Thymus (tissue), 11 donors: ENCODE data around the gene ZFAND3. TPM values are rescaled to one million over a fixed set of nuclear protein-coding genes. Genes with fewer than 3 reads are reported as not detected.

ENCODE experiments used
- DNase-seq, 9 donors: peaks; one replicate each; pipeline ENCODE4 v3.0.0-alpha.2; 2013; ENCODE audit warnings: low spot score in 9 of 9, low read depth in 6 of 9, missing footprints in 1 of 9
- H3K27ac ChIP-seq, 2 donors: one replicate each; pipeline ENCODE4 v1.5.1; 2013; ENCODE audit warnings: control low read depth in 1 of 2, low read depth in 1 of 2, low read length in 1 of 2, mild to moderate bottlenecking in 1 of 2, moderate library complexity in 1 of 2
- H3K27me3 ChIP-seq, 2 donors: one replicate each; pipeline ENCODE4 v1.5.1; 2013; ENCODE audit warnings: low read length in 1 of 2; ENCODE audit not compliant: control insufficient read depth in 2 of 2, insufficient read depth in 1 of 2
- H3K36me3 ChIP-seq, 2 donors: one replicate each; pipeline ENCODE4 v1.5.1; 2013; ENCODE audit warnings: low read length in 1 of 2, mild to moderate bottlenecking in 1 of 2, moderate library complexity in 1 of 2; ENCODE audit not compliant: control insufficient read depth in 2 of 2, insufficient read depth in 2 of 2
- H3K4me1 ChIP-seq, 2 donors: one replicate each; pipeline ENCODE4 v1.5.1; 2013; ENCODE audit warnings: low read length in 2 of 2; ENCODE audit not compliant: control insufficient read depth in 2 of 2, insufficient read depth in 2 of 2
- H3K4me3 ChIP-seq, 2 donors: one replicate each; pipeline ENCODE4 v1.5.1; 2013; ENCODE audit warnings: low read length in 2 of 2, control low read depth in 1 of 2, mild to moderate bottlenecking in 1 of 2
- H3K9me3 ChIP-seq, 2 donors: one replicate each; pipeline ENCODE4 v1.5.1; 2013; ENCODE audit warnings: low read length in 1 of 2, mild to moderate bottlenecking in 1 of 2; ENCODE audit not compliant: control insufficient read depth in 2 of 2, insufficient read depth in 1 of 2
- WGBS: extraction: QIAGEN DNeasy Blood & Tissue Kit; methylation state at CpG from one replicate; pipeline ENCODE4 v1.1.7; 2013; 5-methylcytosine and 5-hydroxymethylcytosine counted together
- polyA plus RNA-seq: library from polyadenylated mRNA; stranded (reverse); fragments of 200-250 nt; gene quantifications from one replicate; pipeline ENCODE4 v1.2.3, GENCODE V29; 2013
- total RNA-seq: library from RNA; stranded (reverse); fragments of 120-200 nt; gene quantifications from one replicate; pipeline ENCODE4 v1.2.4, GENCODE V29; 2013
- donor health status: healthy.

The ZFAND3 gene
- total and polyA plus RNA-seq, 2 donors: 8.5 to 25.7 TPM

DNA sequence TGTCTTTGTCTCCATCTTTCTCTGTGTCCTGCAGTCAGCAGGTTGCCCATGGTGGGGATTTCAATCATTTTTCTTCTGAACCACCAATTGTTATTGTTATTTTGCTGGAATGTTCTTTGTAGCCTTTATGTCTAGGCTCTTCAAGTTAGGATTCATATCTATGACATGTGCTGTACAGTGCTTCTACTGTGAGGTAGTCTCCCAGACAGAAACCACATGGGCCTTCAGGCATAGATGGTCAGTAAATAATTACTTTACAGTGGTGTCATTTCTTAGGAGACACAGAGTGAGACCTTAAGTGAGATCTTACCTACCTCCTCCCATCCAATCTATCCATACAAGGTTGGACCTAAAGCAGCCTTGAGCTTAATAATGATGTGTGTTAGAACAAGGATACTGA is 265.5 kb downstream of the ZFAND3 start:
- no peak for DNase-seq
- Histone ChIP-seq H3K4me3 (no peak overlapping the region), H3K36me3 (peaks cover 3 to 12% of the 10 kb centered on the region in 2 donors), H3K27me3 (no peaks in the 10 kb centered on the region), H3K27ac (no peak overlapping the region), H3K4me1 (no peaks in the 10 kb centered on the region), H3K9me3 (no peaks in the 10 kb centered on the region)

GRCh38 chr6:38086346-38086745 is 266.8 kb downstream of the ZFAND3 start:
- Histone ChIP-seq H3K27me3 (no peaks in the 10 kb centered on the region), H3K9me3 (no peaks in the 10 kb centered on the region), H3K4me1 (no peaks in the 10 kb centered on the region), H3K4me3 (no peak overlapping the region), H3K36me3 (peaks cover 3 to 12% of the 10 kb centered on the region in 2 donors), H3K27ac (no peak overlapping the region)
- DNase-seq: no peak
- 97% methylated on average over 2 of the region's 2 CpGs for WGBS

- Histone ChIP-seq H3K27ac (no peak overlapping the region), H3K9me3 (no peaks in the 10 kb centered on the region), H3K4me1 (no peaks in the 10 kb centered on the region), H3K36me3 (peaks cover 3 to 7% of the 10 kb centered on the region in 2 donors), H3K4me3 (no peak overlapping the region), H3K27me3 (no peaks in the 10 kb centered on the region)
- 98% methylated on average over 2 of the region's 2 CpGs for WGBS
- DNase-seq: no peak
Measured at GRCh38 chr6:38088010-38088409, 268.5 kb downstream of the ZFAND3 start.

- Histone ChIP-seq H3K36me3 (peaks cover 0 to 3% of the 10 kb centered on the region in 2 donors), H3K27me3 (no peaks in the 10 kb centered on the region), H3K4me3 (no peak overlapping the region), H3K4me1 (no peaks in the 10 kb centered on the region), H3K27ac (no peak overlapping the region), H3K9me3 (no peaks in the 10 kb centered on the region)
- 91% methylated on average over 3 of the region's 3 CpGs for WGBS
- no peak for DNase-seq
Measured at GRCh38 chr6:38088829-38089228, 269.3 kb downstream of the ZFAND3 start.

DNA sequence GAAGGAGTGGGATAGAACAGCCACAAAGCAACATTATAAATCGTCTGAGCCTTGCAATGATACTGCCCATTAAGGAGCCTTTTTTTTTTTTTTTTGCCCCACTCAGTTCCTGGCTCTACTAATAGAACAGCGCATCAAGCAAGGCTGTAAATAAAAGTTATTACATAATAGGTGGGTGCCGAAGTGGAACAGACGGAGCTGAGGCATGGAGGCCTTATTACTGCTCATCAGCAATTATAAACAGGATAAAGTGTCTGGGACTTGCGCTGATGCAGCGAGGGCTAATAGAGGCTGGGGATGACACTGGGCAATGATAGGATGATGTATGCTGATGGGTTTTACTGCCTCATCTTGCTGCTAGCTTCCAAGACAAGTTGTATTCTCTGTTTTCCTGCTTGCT is 272.1 kb downstream of the ZFAND3 start:
- Histone ChIP-seq H3K4me3 (no peak overlapping the region), H3K9me3 (no peaks in the 10 kb centered on the region), H3K36me3 (no peaks in the 10 kb centered on the region), H3K4me1 (no peaks in the 10 kb centered on the region), H3K27me3 (no peaks in the 10 kb centered on the region), H3K27ac (no peak overlapping the region)
- DNase-seq: no peak
- WGBS: 98% methylated on average over 6 of the region's 6 CpGs

GRCh38 chr6:38092465-38092864 is 272.9 kb downstream of the ZFAND3 start:
- Histone ChIP-seq H3K27ac (no peak overlapping the region), H3K4me1 (no peaks in the 10 kb centered on the region), H3K36me3 (no peaks in the 10 kb centered on the region), H3K27me3 (no peaks in the 10 kb centered on the region), H3K4me3 (no peak overlapping the region), H3K9me3 (no peaks in the 10 kb centered on the region)
- DNase-seq: no peak
- WGBS: 97% methylated on average over 4 of the region's 4 CpGs

DNA sequence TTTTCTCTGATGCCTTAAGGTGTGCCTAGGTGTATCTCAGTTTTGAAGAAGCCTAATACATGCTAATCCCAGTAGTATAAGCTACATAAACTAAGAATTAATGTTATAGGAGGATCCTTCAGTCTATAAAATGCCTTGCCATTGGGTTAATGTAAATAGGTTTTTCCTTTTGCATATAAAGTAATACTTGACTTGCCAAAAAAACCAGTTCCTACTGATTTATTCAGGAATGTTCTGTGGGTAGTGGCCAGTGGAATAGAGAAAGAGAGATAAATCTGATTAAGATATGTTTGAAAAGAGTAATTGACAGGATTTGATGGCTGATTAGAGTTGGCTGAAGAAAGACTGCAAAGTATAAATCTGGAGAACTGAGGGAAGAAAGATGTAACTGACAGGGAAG is 273.4 kb downstream of the ZFAND3 start:
- Histone ChIP-seq H3K36me3 (no peaks in the 10 kb centered on the region), H3K27me3 (no peaks in the 10 kb centered on the region), H3K4me1 (no peaks in the 10 kb centered on the region), H3K9me3 (no peaks in the 10 kb centered on the region), H3K27ac (no peak overlapping the region), H3K4me3 (no peak overlapping the region)
- DNase-seq: no peak

DNA sequence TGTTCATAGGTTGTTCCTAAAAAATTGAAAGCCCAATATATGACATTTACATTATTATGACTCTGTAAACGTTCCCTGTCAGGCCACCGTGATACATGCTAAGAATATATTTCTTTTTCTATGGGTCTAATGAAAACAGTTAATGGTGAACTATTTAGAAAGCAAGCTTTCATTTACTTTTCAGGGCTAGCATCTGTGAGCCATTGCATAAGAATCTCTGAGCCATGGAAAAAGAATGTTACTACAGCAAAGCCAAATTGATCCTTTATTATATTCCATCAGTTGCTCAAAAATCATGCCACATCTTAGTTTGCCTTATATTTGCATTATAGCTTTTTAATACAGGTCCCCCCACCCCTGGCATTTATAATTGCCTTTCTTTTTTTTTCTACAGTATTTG is 275.5 kb downstream of the ZFAND3 start:
- Histone ChIP-seq H3K4me1 (no peaks in the 10 kb centered on the region), H3K36me3 (no peaks in the 10 kb centered on the region), H3K9me3 (no peaks in the 10 kb centered on the region), H3K27ac (no peak overlapping the region), H3K4me3 (no peak overlapping the region), H3K27me3 (no peaks in the 10 kb centered on the region)
- DNase-seq: no peak
- 97% methylated on average over 2 of the region's 2 CpGs for WGBS

GRCh38 chr6:38099221-38099620 is 279.7 kb downstream of the ZFAND3 start:
- Histone ChIP-seq H3K4me3 (no peak overlapping the region), H3K27me3 (no peaks in the 10 kb centered on the region), H3K27ac (no peak overlapping the region), H3K36me3 (no peaks in the 10 kb centered on the region), H3K9me3 (no peaks in the 10 kb centered on the region), H3K4me1 (no peaks in the 10 kb centered on the region)
- no peak for DNase-seq
- 96% methylated on average over 1 of the region's 1 CpG for WGBS

GRCh38 chr6:38100380-38100779 is 280.9 kb downstream of the ZFAND3 start:
- no peaks in the 10 kb centered on the region for H3K36me3 ChIP-seq
- 98% methylated on average over 1 of the region's 1 CpG for WGBS
- no peaks in the 10 kb centered on the region for H3K9me3 ChIP-seq
- H3K4me1 ChIP-seq: no peaks in the 10 kb centered on the region
- H3K27ac ChIP-seq: no peak overlapping the region
- H3K4me3 ChIP-seq: no peak overlapping the region
- no peak for DNase-seq
- no peaks in the 10 kb centered on the region for H3K27me3 ChIP-seq
